Mesangial cell (primary cell): ENCODE measurements around the gene SLC5A5. TPM values are rescaled to one million over a fixed set of nuclear protein-coding genes. Genes with fewer than 3 reads are reported as not detected.

Experiments used
- total RNA-seq: library from RNA; depleted of rRNA; stranded (reverse); fragments of >200 nt; gene quantifications from 2 replicates; pipeline ENCODE4 v1.2.3, GENCODE V29; 2015

SLC5A5 gene
- total RNA-seq = not detected in 2 replicates

DNA sequence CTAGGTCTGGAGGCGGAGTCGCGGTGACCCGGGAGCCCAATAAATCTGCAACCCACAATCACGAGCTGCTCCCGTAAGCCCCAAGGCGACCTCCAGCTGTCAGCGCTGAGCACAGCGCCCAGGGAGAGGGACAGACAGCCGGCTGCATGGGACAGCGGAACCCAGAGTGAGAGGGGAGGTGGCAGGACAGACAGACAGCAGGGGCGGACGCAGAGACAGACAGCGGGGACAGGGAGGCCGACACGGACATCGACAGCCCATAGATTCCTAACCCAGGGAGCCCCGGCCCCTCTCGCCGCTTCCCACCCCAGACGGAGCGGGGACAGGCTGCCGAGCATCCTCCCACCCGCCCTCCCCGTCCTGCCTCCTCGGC lies at the start of gene SLC5A5:
SLC5A5 (plus strand) TSS at position 68 of the 373 bp plus-strand sequence. CDS start 375 bp downstream, outside the sequence.

DNA sequence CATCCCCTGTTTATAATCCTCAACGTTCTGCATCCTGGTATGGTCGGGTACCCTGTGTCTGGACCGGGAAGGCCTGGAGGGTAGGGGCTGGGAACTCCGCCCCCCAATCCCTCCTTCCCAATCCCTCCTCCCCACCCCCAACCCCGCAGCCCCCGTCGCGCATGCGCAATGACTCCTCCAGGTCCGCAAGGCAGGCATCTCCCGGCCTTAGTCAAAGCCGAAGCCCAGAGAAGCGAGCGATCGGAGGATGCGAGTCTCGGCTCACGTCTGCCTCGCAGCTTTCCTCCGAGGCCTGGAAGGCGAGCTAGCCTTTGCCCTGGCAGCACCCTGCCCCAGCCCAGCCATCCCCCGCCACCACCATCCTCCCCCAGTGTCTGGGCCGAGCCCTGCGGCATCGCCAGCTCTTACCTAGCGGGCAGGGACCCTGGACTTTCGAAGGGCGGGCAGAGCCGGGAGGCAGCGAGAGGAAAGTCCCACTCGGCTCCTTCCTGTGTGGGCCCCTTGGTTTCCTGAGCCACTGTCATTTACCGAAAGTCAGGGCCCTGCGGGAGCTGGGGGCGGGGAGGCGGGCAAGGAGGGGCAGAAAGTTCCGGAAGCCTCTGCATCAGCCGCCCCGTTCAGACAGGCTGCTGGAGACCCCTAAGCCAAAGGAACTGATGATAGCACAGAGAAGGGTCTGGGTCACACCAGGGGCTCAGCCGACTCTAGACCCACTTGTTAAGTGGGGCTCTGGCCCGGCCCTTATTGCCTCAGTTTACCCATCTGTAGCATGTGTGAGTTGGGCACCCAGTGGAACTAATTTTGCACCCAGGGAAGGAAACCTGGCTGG lies 24.0 kb upstream of the SLC5A5 start, which contains the start of gene JAK3:
JAK3 (minus strand) TSS at position 445 of the 829 bp plus-strand sequence. CDS start 3,565 bp downstream, outside the sequence.

DNA sequence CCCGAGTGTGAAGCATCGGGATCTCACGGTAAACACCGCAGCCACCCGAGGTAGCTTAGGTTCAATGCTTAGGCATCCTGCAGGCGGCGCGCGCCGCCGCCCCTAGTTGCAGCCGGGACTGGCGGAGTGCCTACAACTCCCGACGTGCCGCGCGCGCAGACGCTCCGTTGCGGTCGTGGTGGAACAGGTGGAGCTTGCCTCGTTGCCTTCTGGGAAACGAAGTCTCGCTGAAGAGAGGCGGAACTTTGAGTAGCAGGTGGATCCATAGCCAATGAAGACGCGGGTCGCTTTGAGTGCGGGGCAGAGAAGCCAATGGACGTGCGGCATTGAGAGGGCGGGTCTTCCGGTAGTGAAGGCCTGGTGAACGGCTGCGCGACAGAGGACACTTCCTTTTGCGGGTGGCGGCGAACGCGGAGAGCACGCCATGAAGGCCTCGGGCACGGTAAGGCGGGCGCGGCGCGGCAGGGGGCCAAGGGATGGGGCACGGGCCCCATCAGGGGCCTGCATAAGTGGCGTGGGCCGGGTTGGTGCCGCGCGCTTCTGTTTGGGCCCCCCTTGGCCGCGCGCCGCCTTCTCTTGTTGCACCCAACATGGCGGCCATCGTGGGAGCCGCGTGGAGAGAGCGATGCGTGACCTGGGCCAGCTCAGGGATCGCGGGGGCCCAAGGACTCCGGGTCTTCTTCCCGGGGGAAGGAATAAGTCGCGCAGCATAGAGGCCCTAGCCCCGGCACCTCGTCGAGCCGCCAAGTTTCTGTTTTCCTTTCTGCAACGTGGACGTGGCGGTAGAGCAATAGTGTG lies 12.0 kb upstream of the SLC5A5 start, which contains the start of gene RPL18A:
RPL18A (plus strand) TSS at position 378 of the 798 bp plus-strand sequence; CDS start at position 425, 47 bp downstream.

DNA sequence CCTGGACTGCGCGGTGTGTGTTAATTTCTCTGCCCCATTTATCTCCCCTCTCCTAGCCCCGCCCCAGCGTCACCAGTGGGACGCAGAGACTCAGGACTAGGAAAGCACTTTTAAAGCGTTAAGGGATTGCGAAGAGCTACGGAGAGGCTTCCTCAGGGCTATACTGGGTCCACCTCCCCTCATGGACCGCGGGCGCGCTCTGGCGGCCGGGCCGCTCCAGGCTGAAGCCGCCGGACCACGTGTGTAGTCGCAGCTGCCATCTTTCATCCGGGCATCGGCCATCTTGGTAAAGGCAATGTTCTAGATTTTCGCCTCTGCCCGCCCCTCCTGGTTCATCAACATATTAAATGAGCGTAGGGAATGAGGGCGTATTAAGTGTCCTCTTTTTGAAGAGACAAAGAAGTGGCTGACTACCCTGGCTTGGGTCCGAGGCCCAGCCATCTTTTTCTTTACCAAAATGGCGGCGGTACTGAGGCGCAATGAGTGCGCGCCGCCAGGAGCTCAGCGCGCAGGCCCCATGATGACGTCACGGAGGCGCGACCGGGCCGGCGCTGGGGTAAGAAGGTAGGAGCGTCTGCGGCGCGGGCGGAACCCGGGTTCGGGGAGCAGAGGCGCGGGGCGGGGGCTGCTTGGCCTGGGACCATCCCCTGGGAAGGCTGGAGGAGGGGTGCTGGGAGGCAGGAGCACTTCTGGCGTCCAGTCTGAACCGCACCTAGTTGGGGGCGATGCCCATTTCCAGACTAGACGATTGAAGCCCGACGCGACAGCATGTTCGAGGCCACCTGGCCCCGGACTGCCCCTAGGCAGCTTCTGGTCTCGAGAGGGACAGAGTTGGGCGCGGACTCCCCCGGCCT lies 61.0 kb downstream of the SLC5A5 start, which contains the start of gene CCDC124:
CCDC124 (plus strand) TSS at position 531 of the 854 bp plus-strand sequence. CDS start 3,406 bp downstream, outside the sequence.

Other genes starting within 250 kb of the SLC5A5 start
- gene UNC13A, start 183.6 kb upstream of the SLC5A5 start, total RNA-seq = 0.16 and 0.25 TPM in 2 replicates
- gene MAP1S, start 152.5 kb upstream of the SLC5A5 start, total RNA-seq = 40.3 and 45.1 TPM in 2 replicates
- gene FCHO1, start 120.5 kb upstream of the SLC5A5 start, total RNA-seq = 1.3 and 5.4 TPM in 2 replicates
- 0.13 TPM in 1 of 2 replicates, not detected in the other for gene B3GNT3, start 76.8 kb upstream of the SLC5A5 start, total RNA-seq
- gene INSL3, start 50.4 kb upstream of the SLC5A5 start, total RNA-seq = not detected in 2 replicates
- gene JAK3, start 24.0 kb upstream of the SLC5A5 start, total RNA-seq = 2.0 and 9.1 TPM in 2 replicates
- 1,802 and 2,236 TPM in 2 replicates for gene RPL18A, start 12.0 kb upstream of the SLC5A5 start, total RNA-seq
- gene CCDC124, start 61.1 kb downstream of the SLC5A5 start, total RNA-seq = 62.6 and 101 TPM in 2 replicates
- not detected in 2 replicates for gene KCNN1, start 95.2 kb downstream of the SLC5A5 start, total RNA-seq
- 6.2 and 10.9 TPM in 2 replicates for gene ARRDC2, start 136.2 kb downstream of the SLC5A5 start, total RNA-seq
- gene IL12RB1, start 215.0 kb downstream of the SLC5A5 start, total RNA-seq = not detected in 2 replicates
- gene MAST3, start 225.8 kb downstream of the SLC5A5 start, total RNA-seq = 2.0 and 5.8 TPM in 2 replicates